Activated CD8-positive, alpha-beta memory T cell treated with anti-CD3 and anti-CD28 coated beads for 1 hour (primary cell): ENCODE results near the gene HOXC10.

Experiments
- DNase-seq, 2 donors: peaks; one replicate each; pipeline ENCODE4 v3.0.0-alpha.2; 2020; ENCODE audit warnings: low read depth in 1 of 2; ENCODE audit errors: extremely low read depth in 1 of 2

HOXC10 gene

DNA sequence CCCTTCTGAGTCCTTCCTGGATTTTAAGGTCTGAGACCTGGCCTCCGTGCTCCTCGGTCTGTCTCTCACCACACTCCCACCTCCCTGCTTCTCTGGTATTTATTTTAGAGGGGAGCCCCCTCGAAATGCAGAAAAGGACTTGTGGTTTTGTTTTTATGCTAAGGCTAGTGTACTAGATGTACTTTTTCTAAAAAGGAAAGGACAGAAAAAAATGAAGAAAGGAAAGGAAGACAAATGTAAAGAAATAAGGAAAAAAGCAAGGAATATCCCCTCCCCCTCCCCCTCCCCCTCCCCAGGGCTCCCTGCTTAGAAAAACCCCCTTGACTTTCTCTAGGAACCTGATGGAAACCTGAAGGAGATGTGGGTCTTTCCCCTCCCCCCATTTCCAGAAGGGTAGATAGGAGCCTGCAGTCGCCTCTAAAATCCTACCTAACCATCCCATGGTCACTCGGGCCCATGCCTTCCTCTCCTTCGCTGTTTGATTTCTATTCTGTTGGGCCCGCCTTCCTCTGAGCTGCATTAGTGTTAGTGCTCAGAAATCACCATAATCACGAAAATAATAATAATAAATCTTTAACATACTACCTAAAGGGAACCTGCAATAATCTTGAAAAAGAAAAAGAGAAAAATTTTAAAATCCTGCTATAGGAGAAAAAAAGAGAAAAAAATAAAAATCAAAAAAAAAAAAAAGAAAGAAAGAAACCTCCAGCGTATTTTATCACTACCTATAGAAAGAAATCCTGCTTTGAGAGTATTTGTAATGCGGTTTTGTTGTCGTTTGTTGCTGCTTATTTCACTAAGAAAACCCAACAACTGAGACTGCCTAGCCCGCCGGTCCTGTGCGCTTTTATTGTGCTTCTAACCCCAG is 27.0 kb downstream of the HOXC10 start:
- DNase-seq, result no peak

DNA sequence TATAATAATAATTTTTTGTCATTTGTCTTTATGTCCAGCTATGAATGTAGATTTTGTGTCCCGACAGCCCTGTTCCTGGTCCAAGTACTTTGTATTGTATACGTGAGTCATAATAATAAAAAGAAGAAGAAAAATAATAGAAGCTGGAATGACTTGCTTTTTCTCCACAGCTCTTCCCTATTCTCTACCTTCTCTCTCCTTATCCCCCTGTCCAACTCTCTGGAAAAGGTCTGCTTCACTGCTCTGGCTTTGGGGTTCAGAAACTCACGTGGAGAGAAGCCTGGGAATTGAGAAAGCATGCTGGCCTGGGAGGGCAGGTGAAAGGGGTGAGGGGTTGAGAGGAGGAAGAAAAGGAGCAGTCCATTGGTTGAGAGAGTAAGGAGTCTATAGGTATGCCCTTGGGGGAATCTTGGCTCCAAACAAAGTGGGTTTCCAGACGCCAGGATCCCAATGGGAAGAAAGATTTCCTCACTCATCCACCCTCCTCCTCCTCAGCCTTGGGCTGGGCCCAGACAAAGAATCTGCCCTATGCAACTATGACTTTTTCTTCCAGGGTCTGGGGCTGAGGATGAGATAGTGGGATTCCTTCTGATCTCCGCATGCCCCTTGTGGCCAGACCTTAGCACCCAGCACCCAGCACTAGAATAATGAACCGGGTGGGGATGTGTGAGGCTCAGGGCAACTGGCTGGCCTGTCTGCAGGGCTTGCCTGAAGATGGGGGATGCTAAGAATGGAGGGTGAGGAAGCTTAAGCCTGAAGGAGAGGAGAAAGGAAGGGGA is 27.9 kb downstream of the HOXC10 start:
- DNase-seq, result no peak

DNA sequence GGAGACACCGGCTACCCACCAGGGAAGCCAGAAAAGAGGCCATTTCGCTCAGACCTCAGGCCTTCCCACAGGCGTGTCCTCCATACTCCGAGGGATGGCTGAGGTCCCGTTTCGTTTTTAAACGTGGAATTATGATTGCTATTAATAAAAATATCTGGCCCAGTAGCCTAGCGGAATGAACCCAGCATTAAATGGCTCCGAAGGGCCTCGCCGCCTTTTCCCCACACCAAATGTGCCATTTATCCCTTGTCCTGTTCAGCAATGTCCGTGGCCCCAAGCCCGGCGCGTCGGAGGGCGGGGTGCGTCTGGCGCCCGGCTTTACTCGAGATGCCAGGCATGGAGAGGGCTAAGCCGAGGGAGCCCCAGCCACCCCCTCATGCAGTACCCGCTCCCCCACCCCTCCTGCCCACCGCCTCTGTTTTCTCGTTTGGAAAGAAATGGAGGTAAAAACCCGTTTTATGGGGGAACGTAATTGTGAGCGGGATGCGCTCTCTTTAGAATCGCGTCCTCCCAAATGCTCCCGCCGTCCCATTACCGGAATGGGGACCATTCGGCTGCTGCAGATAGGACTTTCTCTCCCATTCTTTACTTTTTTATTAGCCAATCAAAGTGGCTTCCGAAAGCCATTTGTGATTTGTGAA is 29.6 kb downstream of the HOXC10 start:
- DNase-seq, result no peak

GRCh38 chr12:54015018-54015931 is 30.3 kb downstream of the HOXC10 start:
- no peak for DNase-seq

DNA sequence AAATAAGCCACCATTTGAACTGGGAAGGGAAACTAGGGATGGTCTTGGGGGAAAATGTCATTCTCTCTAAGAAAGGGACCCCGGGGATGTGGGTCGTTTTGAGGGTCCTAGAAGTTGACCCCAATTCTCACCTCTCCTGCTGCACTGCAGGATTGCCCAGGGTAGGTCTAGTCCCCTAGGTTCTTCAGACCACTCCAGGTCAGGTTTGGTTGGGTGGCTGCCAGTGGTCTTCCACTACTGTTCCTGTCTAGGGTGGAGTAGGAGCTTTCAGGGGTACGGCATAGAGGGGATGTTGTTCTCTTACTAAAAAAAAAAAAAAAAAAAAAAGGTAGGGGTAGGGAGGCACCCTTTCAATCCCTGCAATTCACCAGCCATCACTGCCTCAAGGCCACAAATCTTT is 31.1 kb downstream of the HOXC10 start:
- no peak for DNase-seq

DNA sequence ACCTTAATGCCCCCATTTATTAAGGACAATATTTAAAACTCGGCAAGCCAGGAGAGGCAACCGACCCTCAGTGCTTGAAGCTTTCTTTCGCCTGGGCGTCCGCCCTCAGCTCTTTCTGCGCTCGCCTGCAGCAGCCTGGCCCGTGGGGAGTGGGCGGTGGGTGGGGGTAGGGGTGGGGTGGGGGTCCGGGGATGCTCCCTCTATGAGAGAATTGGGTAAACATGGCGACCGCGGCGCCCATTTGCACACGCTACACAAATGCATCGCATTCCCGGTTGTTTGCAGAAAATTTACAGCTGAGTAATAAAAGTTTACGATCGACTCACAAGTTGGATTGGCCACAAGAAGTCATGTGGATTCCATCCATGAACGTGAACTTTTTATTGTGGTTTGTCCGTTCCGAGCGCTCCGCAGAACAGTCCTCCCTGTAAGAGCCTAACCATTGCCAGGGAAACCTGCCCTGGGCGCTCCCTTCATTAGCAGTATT is 31.6 kb downstream of the HOXC10 start:
- DNase-seq, result no peak

DNA sequence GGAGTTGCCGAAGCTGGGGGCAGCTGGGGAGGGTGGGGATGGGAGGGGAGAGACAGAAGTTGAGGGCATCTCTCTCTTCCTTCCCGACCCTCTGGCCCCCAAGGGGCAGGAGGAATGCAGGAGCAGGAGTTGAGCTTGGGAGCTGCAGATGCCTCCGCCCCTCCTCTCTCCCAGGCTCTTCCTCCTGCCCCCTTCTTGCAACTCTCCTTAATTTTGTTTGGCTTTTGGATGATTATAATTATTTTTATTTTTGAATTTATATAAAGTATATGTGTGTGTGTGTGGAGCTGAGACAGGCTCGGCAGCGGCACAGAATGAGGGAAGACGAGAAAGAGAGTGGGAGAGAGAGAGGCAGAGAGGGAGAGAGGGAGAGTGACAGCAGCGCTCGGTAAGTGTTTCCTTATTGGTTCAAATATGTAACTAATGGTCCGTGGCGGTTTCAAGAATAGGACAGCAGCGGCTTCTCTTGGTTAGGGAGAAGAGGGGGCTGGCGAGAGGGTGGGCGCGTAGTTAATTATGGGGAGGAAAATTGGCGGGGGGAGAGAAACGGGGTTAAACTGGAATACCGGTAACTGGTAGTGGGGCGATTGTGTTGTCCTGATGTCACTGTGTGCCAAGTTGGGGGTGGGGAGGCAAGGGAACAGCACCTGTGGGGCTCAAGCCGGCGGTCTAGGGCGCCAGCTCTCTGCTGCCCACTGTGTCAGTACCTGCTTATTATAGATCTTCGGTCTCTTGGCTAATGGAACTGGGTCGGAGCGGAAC is 32.3 kb downstream of the HOXC10 start:
- DNase-seq, result no peak

DNA sequence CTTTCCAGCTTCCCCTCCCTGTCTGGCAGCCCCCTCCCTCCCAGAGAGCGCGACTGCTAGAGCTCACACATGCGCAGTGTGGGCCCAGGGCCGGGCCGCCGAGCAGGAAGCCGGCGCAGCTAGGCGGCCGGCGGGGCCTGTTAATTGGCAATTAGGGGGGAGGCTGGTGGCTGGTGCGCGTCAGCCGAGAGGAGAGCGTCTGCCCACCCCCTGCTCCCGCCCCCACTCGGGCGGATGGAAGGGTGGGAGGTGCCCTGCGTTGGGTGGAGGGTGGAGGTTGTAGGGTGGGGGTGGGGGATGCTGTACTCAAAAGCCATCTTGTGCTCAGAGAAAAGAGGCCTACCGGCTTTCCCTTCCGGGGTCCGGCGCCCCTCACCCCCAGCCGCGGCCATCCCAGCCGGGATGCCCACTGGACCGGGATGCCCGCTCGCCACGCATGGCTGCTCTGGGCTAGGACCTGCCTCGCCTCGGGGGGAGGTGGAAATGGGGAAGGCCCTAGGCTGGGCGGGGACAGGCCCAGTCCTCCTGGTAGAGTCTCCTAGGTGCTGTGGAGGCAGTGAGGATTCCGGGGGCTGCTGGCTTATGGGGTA is 33.0 kb downstream of the HOXC10 start:
- peak; percentile 32 to 59 for DNase-seq

GRCh38 chr12:54018468-54018984 is 33.6 kb downstream of the HOXC10 start:
- no peak for DNase-seq

- DNase-seq, result no peak
These were observed 34.3 kb downstream of the HOXC10 start for GRCh38 chr12:54019091-54019811.

DNA sequence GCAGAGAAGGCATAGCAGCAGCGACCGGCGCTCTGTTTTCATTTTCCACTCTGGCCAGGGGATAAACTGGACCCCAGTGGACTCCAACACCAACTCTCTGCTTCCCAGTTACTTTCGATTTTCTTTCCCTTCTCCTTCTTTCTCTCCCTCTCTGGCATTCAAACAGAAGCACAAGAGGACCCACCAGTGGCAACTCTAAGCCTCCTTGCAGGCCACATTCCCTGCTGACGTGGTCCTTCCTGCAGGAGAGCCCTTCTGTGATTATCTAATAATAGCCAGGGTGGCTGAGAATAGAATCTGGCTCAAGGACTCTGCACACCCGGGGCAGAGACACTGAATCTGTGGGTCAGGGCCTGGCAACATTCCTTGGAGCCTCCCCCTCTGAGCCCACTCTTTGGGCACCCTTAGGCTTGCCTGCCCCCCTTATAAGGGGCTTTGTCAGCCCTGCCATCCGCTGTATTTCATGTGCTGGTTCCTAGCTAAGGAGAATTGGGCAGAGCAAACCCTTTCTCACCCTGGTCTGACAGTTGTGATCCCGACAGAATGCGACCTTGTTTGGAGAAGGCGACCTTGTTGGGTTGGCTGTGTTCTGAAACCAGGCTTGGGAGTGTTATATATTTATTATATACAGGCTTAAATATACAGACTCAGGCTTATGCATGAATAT is 35.1 kb downstream of the HOXC10 start:
- DNase-seq, result no peak

- DNase-seq, result no peak
These were observed 35.9 kb downstream of the HOXC10 start for GRCh38 chr12:54020591-54021405.

DNA sequence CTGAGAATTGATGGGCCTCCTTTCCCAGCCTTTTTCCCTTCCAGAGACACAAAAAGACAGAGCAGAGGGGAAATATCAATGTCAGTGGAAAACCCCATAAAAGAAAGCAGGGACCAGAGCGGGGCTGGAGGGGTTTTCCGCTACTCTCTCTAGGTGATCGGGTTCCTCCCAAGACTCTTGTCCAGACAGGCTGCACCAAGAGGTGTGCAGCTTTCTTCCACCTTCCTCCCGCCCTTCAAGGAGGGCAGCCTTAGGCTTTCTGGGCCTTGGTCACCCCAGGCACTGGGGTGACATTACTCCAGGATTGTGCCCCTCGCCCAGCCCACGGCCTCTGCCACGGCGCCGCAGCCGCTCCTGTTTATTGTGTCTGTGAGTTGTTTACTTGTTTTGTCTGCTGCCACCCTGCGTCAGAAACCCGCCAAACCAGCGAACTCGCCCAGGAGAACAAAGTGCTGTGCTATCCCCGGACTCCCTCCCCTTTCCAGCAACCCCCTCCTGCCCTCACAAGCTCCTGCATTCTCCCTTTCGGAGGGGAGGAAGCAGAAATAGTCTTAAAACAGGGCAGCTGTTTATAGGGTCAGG is 36.6 kb downstream of the HOXC10 start:
- no peak for DNase-seq

GRCh38 chr12:54022960-54023884 is 38.3 kb downstream of the HOXC10 start:
- DNase-seq, result no peak

- no peak for DNase-seq
These were observed 39.2 kb downstream of the HOXC10 start for GRCh38 chr12:54024127-54024526.
